Activated CD4-positive, alpha-beta memory T cell treated with anti-CD3 and anti-CD28 coated beads for 36 hours (primary cell): ENCODE measurements around the gene CDKL1. TPM values are rescaled to one million over a fixed set of nuclear protein-coding genes. Genes with fewer than 3 reads are reported as not detected.
"Not testable (repeated sequence)": the region's sequence is repeated elsewhere in the genome, so short reads cannot be mapped to it uniquely, and the experiment has no call there.

ENCODE experiments used
- CTCF ChIA-PET: fragments of 350-600 bp; sonication (Branson Sonifier 250); formaldehyde crosslinking; loops from one replicate; lab custom pipeline; 2021; ENCODE audit warnings: antibody characterized with exemption, inconsistent platforms; lab: Charles Lee
- POLR2A ChIA-PET: fragments of 350-600 bp; sonication (Branson Sonifier 250); formaldehyde crosslinking; loops from one replicate; lab custom pipeline; 2021; ENCODE audit warnings: antibody characterized with exemption; lab: Charles Lee
- DNase-seq: peaks from one replicate; pipeline ENCODE4 v3.0.0-alpha.2; 2020
- H3K27ac Mint-ChIP-seq: one replicate; pipeline ENCODE4 v1.8.0; 2021; ENCODE audit warnings: mixed read lengths
- H3K27me3 Mint-ChIP-seq: one replicate; pipeline ENCODE4 v1.8.0; 2021; ENCODE audit warnings: mixed read lengths
- H3K36me3 Mint-ChIP-seq: one replicate; pipeline ENCODE4 v1.8.0; 2021; ENCODE audit warnings: mixed read lengths
- H3K4me1 Mint-ChIP-seq: one replicate; pipeline ENCODE4 v1.8.0; 2021; ENCODE audit warnings: low read depth, mixed read lengths
- H3K4me3 Mint-ChIP-seq: one replicate; pipeline ENCODE4 v1.8.0; 2021; ENCODE audit warnings: mild to moderate bottlenecking, mixed read lengths
- H3K9me3 Mint-ChIP-seq: one replicate; pipeline ENCODE4 v1.8.0; 2021; ENCODE audit warnings: mixed read lengths
- intact Hi-C: fragments of 100-400 bp; cut with micrococcal nuclease; formaldehyde crosslinking; loops from one replicate; pipeline ENCODE4 v1.15.1; 2023
- total RNA-seq, 2 experiments: library from RNA; stranded (reverse); gene quantifications; one replicate each; pipeline ENCODE4 v1.2.3, GENCODE V29; 2021

CDKL1 gene
- total RNA-seq, 2 experiments from 2014 or later: 2.4 to 3.4 TPM

DNA sequence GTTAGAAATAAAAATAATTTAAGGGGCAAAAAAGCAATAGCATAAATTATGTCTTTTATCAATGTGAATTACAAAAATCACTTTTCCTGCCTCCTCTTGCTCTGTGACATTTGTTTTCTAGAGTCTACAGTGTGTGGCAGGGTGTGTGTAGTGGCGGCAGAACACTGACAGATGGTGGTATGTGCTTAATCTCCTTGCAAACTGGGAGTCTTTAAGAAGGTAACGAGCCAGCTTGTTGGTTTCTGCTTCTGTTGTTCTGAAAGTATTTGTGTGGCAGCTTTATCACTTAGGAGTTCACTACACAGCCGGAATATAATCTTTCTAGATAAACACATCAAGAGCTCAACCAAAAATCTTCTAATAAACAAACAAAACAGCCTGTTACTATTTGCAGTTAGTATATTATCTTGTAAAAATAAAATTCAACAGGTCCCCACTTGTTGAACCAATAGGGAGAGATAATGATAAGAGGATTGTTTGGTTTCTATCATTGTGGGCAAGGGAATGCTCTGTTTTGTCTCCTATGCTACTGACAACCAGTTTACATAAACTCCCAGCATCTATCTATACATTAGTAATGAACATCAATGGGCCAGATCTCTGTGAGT is 13.0 kb downstream of the CDKL1 start:
- H3K27me3 Mint-ChIP-seq: no peaks in the 10 kb centered on the region
- intact Hi-C loops: no loop called here
- DNase-seq: no peak
- ChIA-PET POLR2A (no interaction called here), CTCF (interaction anchor here (0.8 kb wide), 1 partner anchor 34 kb away, joined by 3 read pairs; no protein-coding TSS in a partner anchor)
- H3K9me3 Mint-ChIP-seq: no peaks in the 10 kb centered on the region
- H3K4me3 Mint-ChIP-seq: no peak overlapping the region
- no peaks in the 10 kb centered on the region for H3K36me3 Mint-ChIP-seq
- no peak overlapping the region for H3K27ac Mint-ChIP-seq
- no peaks in the 10 kb centered on the region for H3K4me1 Mint-ChIP-seq

DNA sequence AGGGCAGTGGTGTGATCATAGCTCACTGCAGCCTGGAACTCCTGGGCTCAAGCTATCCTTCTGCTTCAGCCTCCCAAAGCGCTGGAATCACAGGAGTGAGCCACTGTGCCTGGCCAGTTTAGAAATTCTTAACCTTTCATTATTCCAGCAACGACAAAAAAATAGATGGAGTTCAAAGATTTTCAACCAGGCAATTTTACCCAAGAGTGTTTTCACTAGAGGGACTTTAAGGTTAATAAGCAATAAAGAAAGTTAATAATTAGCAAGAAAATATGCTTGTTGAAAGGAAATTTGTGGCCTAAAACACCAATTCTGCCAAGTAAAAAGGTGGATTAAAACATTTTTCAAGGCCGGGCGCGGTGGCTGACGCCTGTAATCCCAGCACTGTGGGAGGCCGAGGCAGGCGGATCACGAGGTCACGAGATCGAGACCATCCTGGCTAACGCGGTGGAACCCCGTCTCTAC is 14.8 kb downstream of the CDKL1 start:
- no peak overlapping the region for H3K27ac Mint-ChIP-seq
- ChIA-PET CTCF (no interaction called here), POLR2A (no interaction called here)
- no peaks in the 10 kb centered on the region for H3K9me3 Mint-ChIP-seq
- DNase-seq: no peak
- no peaks in the 10 kb centered on the region for H3K36me3 Mint-ChIP-seq
- H3K4me3 Mint-ChIP-seq: no peak overlapping the region
- H3K27me3 Mint-ChIP-seq: no peaks in the 10 kb centered on the region
- intact Hi-C loops: no loop called here
- no peaks in the 10 kb centered on the region for H3K4me1 Mint-ChIP-seq

DNA sequence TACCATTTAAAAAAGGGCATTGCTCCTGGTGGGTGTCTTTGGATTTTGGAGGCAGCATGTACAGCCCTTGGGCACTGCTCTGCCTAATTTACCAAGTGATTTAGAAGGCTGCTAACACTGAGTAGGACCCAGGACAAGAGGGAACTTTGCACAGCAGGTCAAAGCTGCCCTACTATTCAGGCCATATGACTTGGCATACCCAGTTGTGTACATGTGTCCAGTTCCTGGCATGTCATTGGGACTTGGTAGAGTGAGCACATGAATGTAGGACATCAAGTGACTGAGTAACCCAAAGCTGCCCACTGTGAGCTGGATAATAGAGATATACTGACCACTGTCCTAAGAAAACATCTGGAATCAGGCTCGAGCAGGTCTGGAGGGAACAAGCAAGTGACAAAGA is 15.7 kb downstream of the CDKL1 start:
- no peaks in the 10 kb centered on the region for H3K9me3 Mint-ChIP-seq
- CTCF ChIA-PET: no interaction called here

DNA sequence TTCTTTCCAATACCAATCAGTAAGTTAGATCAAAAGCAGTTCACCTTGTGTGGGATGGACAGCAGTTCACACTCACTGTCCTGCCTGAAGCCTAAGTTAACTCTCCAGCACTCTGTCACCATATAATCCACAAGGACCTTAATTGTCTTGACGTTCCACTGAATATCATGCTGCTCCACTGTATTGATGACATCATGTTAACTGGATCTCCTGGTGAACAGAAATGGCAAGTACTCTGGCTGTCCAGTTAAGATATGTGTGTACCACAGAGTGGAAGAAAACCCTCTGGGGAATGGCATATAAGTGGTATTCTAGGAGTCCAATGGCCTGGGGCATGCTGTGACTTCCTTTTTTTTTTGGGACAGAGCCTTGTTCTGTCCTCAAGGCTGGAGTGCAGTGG is 16.2 kb downstream of the CDKL1 start:
- no peaks in the 10 kb centered on the region for H3K9me3 Mint-ChIP-seq

More for the DNA sequence above, 15.7 kb downstream of the CDKL1 start:
- H3K27me3 Mint-ChIP-seq: no peaks in the 10 kb centered on the region
- DNase-seq: no peak
- H3K4me1 Mint-ChIP-seq: no peaks in the 10 kb centered on the region
- no peak overlapping the region for H3K4me3 Mint-ChIP-seq
- H3K27ac Mint-ChIP-seq: no peak overlapping the region
- POLR2A ChIA-PET: no interaction called here
- no peaks in the 10 kb centered on the region for H3K36me3 Mint-ChIP-seq
- intact Hi-C loops: no loop called here

DNA sequence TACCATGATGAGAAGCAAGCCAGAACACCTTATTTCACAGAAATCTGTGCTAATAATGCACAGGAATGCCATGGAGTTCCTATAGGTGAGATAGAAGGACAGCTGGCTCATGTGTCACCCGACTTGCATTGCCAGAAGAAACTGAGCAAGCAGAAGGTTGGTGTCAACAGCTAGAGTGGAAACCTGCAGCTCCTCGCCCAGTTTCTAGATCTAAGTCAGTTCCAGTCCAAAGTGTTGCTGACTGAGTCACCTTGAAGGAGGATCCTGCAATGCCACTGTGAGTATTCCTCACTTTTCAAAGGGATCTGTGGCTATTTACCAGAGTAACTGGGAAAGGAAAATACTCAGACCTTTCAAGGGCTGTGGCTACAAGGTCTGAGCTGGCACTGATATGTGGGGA is 17.1 kb downstream of the CDKL1 start:
- no peaks in the 10 kb centered on the region for H3K4me1 Mint-ChIP-seq
- no peaks in the 10 kb centered on the region for H3K9me3 Mint-ChIP-seq
- POLR2A ChIA-PET: interaction anchor here (0.6 kb wide), 1 partner anchor 48 kb away, joined by 3 read pairs; no protein-coding TSS in a partner anchor
- H3K27ac Mint-ChIP-seq: no peak overlapping the region
- CTCF ChIA-PET: interaction anchor here (1.4 kb wide), 1 partner anchor 62 kb away, joined by 3 read pairs; no protein-coding TSS in a partner anchor
- no peaks in the 10 kb centered on the region for H3K27me3 Mint-ChIP-seq
- no peaks in the 10 kb centered on the region for H3K36me3 Mint-ChIP-seq
- DNase-seq: no peak
- intact Hi-C loops: no loop called here
- H3K4me3 Mint-ChIP-seq: no peak overlapping the region

More for the DNA sequence above, 16.2 kb downstream of the CDKL1 start:
- H3K4me3 Mint-ChIP-seq: no peak overlapping the region
- H3K27ac Mint-ChIP-seq: no peak overlapping the region
- DNase-seq: no peak
- H3K4me1 Mint-ChIP-seq: no peaks in the 10 kb centered on the region
- intact Hi-C loops: no loop called here
- ChIA-PET POLR2A (no interaction called here), CTCF (no interaction called here)
- no peaks in the 10 kb centered on the region for H3K36me3 Mint-ChIP-seq
- H3K27me3 Mint-ChIP-seq: no peaks in the 10 kb centered on the region

DNA sequence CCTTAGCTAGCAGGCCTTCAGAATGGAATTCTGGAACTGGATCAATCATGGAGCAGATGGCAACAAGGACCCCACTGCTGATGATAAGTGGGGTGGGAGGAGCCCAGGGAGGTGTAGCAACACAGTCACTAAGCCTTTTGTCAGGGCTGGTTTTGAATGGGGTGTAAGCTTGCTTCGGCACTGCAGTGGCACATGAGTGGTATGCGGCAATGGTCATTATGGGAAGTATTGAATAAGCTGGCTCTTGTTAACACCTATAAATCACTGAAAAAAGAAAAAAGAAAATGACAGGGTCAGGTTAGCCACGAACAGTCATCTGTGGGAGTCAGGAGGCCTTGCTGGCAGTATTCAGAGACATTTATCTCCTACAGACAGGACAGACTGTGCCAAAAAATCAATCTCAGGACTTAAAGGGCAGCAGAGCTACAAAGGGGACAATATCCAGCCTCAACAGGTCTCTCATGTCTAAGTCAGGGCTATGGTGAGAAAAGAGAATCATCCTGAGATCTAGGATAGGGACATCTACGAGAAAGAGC is 19.1 kb downstream of the CDKL1 start:
- intact Hi-C loops: no loop called here
- no peak overlapping the region for H3K4me3 Mint-ChIP-seq
- no peaks in the 10 kb centered on the region for H3K4me1 Mint-ChIP-seq
- ChIA-PET CTCF (no interaction called here), POLR2A (interaction anchor here (0.6 kb wide), 1 partner anchor 19 kb away, joined by 3 read pairs; no protein-coding TSS in a partner anchor)
- no peaks in the 10 kb centered on the region for H3K36me3 Mint-ChIP-seq
- H3K27me3 Mint-ChIP-seq: no peaks in the 10 kb centered on the region
- DNase-seq: no peak
- H3K27ac Mint-ChIP-seq: no peak overlapping the region
- H3K9me3 Mint-ChIP-seq: no peaks in the 10 kb centered on the region

DNA sequence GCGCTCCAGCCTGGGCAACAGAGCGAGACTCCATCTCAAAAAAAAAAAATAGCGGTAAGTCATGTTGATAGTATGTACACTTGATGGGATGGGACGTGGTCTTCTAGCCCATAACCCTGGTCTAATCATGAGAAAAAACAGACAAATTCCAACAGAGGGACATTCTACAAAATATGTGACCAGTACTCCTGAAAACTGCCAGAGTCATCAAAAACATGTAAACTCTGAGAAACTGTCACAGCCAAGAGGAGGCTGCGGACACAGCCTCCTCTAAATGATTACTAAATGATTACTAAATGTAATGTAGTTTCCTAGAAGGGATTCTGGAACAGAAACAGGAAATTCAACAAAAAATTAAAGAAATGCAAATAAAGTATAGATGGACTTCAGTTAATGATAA is 20.9 kb downstream of the CDKL1 start:
- H3K9me3 Mint-ChIP-seq: no peaks in the 10 kb centered on the region
- CTCF ChIA-PET: no interaction called here
- no peak overlapping the region for H3K4me3 Mint-ChIP-seq
- no peak overlapping the region for H3K27ac Mint-ChIP-seq
- POLR2A ChIA-PET: no interaction called here
- no peaks in the 10 kb centered on the region for H3K36me3 Mint-ChIP-seq
- no peaks in the 10 kb centered on the region for H3K27me3 Mint-ChIP-seq
- intact Hi-C loops: no loop called here
- no peaks in the 10 kb centered on the region for H3K4me1 Mint-ChIP-seq
- no peak for DNase-seq

DNA sequence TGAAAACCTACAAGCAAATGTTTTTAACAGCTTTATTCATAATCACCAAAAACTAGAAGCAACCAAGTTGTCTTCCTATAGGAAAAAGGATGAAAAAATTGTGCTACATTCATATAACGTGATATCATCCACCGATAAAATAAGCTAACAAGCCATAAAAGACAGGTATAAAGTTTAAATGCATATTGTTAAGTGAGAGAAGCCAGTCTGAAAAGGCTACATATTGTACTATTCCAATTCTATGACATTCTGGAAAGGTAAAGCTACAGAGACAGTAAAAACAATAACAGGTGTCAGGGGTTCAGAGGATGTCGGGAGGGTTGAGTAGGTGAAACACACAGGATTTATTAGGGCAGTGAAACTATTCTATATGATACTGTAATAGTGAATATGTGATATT is 22.7 kb downstream of the CDKL1 start:
- no peak overlapping the region for H3K4me3 Mint-ChIP-seq
- intact Hi-C loops: no loop called here
- H3K27me3 Mint-ChIP-seq: no peaks in the 10 kb centered on the region
- H3K4me1 Mint-ChIP-seq: no peaks in the 10 kb centered on the region
- H3K9me3 Mint-ChIP-seq: no peaks in the 10 kb centered on the region
- ChIA-PET POLR2A (no interaction called here), CTCF (no interaction called here)
- H3K27ac Mint-ChIP-seq: no peak overlapping the region
- H3K36me3 Mint-ChIP-seq: no peaks in the 10 kb centered on the region
- DNase-seq: no peak

DNA sequence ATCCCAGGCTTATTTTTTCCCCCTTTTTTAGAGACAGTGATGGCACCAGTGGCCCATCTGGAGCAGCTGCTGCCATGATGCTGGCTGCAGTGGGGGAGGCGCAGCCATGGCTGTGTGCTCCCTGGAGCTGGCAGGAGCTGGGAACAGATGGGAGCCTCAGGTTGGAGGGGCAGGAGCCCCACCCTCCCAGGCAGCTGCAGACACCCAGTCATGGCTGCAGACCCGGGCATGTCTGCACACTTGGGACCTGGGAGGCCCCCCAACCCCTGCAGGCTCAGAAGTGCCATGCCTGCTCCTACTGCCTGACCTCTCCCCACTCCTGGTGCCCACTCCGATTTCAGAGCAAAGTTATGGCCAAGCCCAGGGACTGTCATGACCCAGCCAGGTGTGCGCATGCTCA is 25.1 kb downstream of the CDKL1 start:
- H3K36me3 Mint-ChIP-seq: no peaks in the 10 kb centered on the region

DNA sequence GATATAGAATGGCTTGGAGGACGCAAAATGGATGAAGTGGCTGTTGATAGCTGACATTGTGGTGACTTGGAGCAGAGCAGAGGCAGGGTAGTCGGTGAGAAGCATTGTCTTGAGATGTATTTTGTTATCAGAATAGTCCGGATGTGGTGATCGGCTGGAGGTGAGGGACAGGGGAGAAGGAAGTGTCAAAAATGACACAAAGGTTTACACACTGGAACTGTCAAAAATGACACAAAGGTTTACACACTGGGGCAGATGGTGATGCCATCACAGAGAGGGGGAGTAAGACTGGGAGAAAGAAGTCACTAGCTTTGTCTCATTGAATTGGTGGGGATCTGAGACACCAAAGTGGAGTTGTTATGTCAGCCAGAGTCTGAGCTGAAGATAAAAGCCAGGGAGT is 30.1 kb downstream of the CDKL1 start:
- no peak for DNase-seq
- CTCF ChIA-PET: interaction anchor here (1.4 kb wide), 1 partner anchor 32 kb away, joined by 3 read pairs; no protein-coding TSS in a partner anchor
- no peak overlapping the region for H3K27ac Mint-ChIP-seq
- no peak overlapping the region for H3K4me3 Mint-ChIP-seq
- intact Hi-C loops: no loop called here
- peaks cover 17% of the 10 kb centered on the region for H3K4me1 Mint-ChIP-seq
- H3K36me3 Mint-ChIP-seq: peaks cover 6% of the 10 kb centered on the region
- H3K27me3 Mint-ChIP-seq: no peaks in the 10 kb centered on the region
- peaks cover 5% of the 10 kb centered on the region for H3K9me3 Mint-ChIP-seq
- POLR2A ChIA-PET: interaction anchor here (1.0 kb wide), 1 partner anchor 11 kb away, joined by 3 read pairs; no protein-coding TSS in a partner anchor

More for the DNA sequence above, 25.1 kb downstream of the CDKL1 start:
- no peaks in the 10 kb centered on the region for H3K9me3 Mint-ChIP-seq
- intact Hi-C loops: no loop called here
- no peak for DNase-seq
- ChIA-PET CTCF (no interaction called here), POLR2A (no interaction called here)
- no peak overlapping the region for H3K4me3 Mint-ChIP-seq
- H3K4me1 Mint-ChIP-seq: no peaks in the 10 kb centered on the region
- H3K27ac Mint-ChIP-seq: no peak overlapping the region
- no peaks in the 10 kb centered on the region for H3K27me3 Mint-ChIP-seq

DNA sequence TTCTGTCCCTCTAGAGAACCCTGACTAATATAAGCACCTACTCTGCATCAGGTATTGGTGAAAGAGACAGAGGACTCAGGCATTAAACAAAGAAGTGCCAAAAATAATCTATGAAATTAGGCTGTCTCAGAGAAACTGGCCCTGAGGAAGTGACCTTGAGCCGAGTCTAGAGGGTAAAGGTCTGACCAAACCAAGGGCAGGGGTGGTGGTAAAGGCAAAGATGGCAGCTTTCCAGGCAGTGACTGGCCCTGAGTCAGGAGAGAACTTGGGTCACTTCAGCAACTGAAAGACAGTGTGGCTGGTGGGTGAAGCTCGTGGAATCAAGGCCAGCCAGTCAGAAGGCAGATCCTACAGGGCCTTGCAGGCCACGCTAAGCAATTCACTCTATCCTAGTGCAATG is 30.6 kb downstream of the CDKL1 start:
- no peaks in the 10 kb centered on the region for H3K27me3 Mint-ChIP-seq
- H3K4me1 Mint-ChIP-seq: peaks cover 17% of the 10 kb centered on the region
- POLR2A ChIA-PET: no interaction called here
- H3K4me3 Mint-ChIP-seq: no peak overlapping the region
- CTCF ChIA-PET: interaction anchor here (1.4 kb wide), 1 partner anchor 33 kb away, joined by 3 read pairs; no protein-coding TSS in a partner anchor
- H3K27ac Mint-ChIP-seq: no peak overlapping the region
- intact Hi-C loops: no loop called here
- H3K36me3 Mint-ChIP-seq: peaks cover 6% of the 10 kb centered on the region
- peaks cover 5% of the 10 kb centered on the region for H3K9me3 Mint-ChIP-seq
- no peak for DNase-seq

DNA sequence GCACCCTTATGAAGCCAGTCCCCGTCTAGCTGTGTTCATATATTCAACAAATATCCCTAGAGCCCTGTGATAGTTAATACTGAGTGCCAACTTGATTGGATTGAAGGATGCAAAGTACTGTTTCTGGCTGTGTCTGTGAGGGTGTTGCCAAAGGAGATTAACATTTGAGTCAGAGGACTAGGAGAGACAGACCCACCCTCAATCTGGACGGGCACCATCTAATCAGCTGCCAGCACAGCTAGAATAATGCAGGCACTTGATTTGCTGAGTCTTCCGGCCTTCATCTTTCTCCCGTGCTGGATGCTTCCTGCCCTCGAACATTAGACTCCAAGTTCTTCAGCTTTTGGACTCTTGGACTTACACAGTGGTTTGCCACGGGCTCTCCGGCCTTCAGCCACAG is 31.1 kb downstream of the CDKL1 start:
- H3K27ac Mint-ChIP-seq, H3K9me3 Mint-ChIP-seq, H3K27me3 Mint-ChIP-seq, POLR2A ChIA-PET, H3K4me3 Mint-ChIP-seq, intact Hi-C loops, H3K36me3 Mint-ChIP-seq, DNase-seq: not testable (repeated sequence)
- H3K4me1 Mint-ChIP-seq: peaks cover 17% of the 10 kb centered on the region
- CTCF ChIA-PET: interaction anchor here (0.7 to 1.4 kb wide), 2 partner anchors 33 to 45 kb away, joined by 3 to 4 read pairs; no protein-coding TSS in a partner anchor
